ENCODE results near the gene FAAH2. TPM values are rescaled to one million over a fixed set of nuclear protein-coding genes. Genes with fewer than 3 reads are reported as not detected.
A peak's percentile ranks its signal among the peaks of the same experiment; 100 is the strongest.

Gene FAAH2
- polyA plus RNA-seq, 1 experiment, result not detected

DNA sequence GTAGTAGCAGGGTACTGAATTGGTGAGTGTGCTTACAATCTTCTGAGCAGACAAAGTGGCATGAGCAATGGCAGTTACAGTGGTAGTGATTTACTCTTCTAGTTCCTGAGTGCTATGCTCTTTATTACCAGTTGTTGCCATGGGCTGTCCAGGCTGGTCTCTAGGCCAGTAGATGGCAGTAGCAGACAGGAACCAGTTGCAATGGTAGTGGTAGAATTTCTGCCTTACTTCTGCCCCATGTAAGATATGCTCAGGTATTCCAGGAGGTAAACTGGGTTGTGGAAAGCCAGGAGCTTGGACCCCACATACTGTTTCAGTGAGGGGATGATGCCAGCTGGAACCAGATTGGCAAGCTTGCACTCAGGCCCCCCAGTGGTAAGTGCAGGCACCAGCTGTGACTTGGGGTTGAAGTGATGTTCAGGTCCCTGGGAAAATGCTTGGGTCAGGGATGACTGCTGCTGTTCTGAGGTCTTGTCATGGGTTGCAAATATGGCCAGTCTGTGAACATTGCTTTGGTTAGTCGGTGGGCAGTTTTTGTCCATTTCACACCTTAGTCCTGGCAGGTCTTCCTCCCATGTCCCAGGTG is 242.3 kb downstream of the FAAH2 start:
- TF ChIP-seq, protein P1, sequence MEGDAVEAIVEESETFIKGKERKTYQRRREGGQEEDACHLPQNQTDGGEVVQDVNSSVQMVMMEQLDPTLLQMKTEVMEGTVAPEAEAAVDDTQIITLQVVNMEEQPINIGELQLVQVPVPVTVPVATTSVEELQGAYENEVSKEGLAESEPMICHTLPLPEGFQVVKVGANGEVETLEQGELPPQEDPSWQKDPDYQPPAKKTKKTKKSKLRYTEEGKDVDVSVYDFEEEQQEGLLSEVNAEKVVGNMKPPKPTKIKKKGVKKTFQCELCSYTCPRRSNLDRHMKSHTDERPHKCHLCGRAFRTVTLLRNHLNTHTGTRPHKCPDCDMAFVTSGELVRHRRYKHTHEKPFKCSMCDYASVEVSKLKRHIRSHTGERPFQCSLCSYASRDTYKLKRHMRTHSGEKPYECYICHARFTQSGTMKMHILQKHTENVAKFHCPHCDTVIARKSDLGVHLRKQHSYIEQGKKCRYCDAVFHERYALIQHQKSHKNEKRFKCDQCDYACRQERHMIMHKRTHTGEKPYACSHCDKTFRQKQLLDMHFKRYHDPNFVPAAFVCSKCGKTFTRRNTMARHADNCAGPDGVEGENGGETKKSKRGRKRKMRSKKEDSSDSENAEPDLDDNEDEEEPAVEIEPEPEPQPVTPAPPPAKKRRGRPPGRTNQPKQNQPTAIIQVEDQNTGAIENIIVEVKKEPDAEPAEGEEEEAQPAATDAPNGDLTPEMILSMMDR (IDR thresholded peaks at IDR 0.05; ENCODE audit: insufficient read depth, low read depth, low read length), result peak; percentile 27; the same call in 1 of the 2 replicates
- no peak overlapping the region for H3K4me3 ChIP-seq (ENCODE audit: low read depth, low read length)
- CTCF ChIA-PET, result interaction anchor here (0.6 kb wide), 1 partner anchor 718 kb away, joined by 3 read pairs; no protein-coding TSS in a partner anchor
- H3K36me3 ChIP-seq (ENCODE audit: control insufficient read depth, insufficient read depth, low read length), result no peaks in the 10 kb centered on the region
- no peak for DNase-seq (ENCODE audit: low read depth)
- H3K27me3 ChIP-seq (ENCODE audit: control insufficient read depth, insufficient read depth, low read length), result no peaks in the 10 kb centered on the region
- POLR2A ChIA-PET, result no interaction called here

Other genes starting within 250 kb of the FAAH2 start
- gene SPIN2B, start 165.2 kb upstream of the FAAH2 start, polyA plus RNA-seq (2011; rRNA removed), result 5.8 and 8.8 TPM in 2 replicates
- gene SPIN2A, start 149.3 kb upstream of the FAAH2 start, polyA plus RNA-seq (2011; rRNA removed), result 1.2 and 1.6 TPM in 2 replicates